ENCODE data around the gene VPS37C. TPM values are rescaled to one million over a fixed set of nuclear protein-coding genes. Genes with fewer than 3 reads are reported as not detected.

Gene VPS37C
- total RNA-seq, 1 donor from 2014 or later: 9.7 TPM

- peak; percentile 50 for DNase-seq
These were observed 8.2 kb downstream of the VPS37C start for GRCh38 chr11:61152816-61153592.

- DNase-seq: no peak
These were observed 9.5 kb downstream of the VPS37C start for GRCh38 chr11:61151545-61152252.

DNA sequence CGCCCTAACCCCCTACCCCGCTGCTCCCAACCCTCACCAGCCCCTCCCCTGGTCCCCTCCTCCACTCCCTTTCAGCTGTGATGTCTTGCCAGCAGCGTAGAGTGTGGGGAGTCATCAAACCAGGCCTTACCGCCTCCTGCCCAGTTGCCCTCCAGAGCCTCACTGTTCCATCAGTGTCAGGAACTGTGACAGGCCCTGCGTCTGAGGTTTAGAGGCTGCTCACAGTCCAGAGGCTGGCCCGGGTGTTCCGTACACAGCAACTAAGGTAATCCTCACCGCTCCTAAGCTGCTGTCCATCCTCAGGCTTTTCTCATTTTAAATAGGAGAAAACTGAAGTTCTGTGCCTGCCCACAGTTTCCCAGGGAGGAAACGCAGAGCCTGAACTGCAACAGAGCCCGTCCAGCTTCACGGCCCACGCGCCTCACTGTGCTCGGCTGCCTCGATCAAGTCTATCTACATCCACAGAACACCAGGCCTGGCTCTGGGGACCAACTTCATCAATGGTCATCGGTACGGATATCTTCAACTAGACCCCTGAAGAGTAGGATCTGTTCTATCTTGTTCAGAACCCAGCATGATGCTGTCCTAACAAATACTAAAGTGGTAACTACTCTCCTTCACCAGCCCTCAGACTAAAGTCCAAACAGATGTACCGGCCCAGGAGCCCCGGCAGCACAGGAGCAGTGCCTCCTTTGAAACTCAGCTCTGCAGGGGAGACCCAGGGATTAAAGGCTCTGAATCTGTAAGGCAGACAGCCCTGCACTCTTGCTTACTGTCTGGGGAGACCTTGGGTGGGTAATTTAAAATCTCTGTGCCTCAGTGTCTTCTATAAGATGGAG lies 10.3 kb downstream of the VPS37C start:
- DNase-seq: no peak

GRCh38 chr11:61149624-61150615 lies 11.3 kb downstream of the VPS37C start:
- DNase-seq: peak; percentile 59

DNA sequence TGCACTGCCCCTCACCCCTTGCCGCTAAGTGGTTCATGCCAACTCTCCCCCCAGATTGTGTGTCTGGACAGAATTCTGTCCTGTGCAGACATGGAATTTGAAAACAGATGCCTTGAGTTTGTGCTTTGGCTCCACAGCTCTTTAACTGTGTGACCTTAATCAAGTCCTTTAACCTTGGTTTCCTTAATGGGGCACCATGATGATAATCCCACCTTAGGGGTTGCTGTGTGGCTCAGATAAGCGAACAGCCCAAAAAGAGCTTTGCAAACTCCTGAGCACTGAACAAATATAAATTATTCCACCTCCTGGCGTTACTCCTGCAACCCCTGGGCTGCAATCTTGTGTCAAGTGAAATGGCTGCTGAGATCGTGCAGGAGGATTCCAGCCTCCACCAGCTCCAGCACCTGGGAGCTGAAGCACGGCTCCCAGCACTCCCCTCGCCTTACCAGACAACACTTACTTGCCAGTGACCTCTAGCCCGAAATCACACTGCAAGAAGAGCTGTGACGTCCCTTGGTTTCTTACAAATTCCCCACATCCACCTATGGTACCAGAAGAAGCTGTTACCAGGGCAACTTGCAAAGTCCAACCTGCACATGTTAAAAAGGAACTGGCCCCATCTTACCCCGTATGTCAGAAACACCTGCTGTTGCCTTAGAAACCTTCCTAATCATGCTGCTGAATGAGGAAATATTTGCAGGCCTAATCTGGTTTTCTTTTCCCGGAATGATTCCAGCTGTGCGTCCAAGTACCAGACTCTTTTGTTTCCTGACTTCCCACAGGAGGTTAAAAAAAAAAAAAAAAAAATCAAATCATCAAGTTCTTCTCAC lies 13.2 kb downstream of the VPS37C start:
- DNase-seq: peak; percentile 15

DNA sequence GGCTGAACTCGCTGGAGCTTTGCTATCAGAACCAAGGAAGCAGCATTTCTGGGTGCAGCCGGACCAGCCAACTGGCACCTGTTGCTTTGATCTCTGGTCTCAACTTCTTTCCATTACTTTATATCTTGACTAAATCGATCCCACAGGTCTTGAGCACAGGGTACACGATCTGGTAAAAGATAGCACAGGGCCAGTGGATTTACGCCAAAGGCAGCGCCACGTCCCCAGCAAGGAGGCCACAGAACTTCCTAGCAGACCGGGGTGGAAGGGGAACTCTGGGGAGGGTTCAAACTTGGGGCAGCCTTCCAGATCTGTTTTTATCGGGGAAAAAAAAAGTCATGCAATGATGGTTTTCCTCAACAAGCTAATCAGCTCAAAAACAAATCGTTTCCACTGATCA lies 14.0 kb downstream of the VPS37C start:
- no peak for DNase-seq

GRCh38 chr11:61146416-61146815 lies 14.8 kb downstream of the VPS37C start:
- DNase-seq: no peak

- no peak for DNase-seq
These were observed 15.8 kb downstream of the VPS37C start for GRCh38 chr11:61145228-61146005.

DNA sequence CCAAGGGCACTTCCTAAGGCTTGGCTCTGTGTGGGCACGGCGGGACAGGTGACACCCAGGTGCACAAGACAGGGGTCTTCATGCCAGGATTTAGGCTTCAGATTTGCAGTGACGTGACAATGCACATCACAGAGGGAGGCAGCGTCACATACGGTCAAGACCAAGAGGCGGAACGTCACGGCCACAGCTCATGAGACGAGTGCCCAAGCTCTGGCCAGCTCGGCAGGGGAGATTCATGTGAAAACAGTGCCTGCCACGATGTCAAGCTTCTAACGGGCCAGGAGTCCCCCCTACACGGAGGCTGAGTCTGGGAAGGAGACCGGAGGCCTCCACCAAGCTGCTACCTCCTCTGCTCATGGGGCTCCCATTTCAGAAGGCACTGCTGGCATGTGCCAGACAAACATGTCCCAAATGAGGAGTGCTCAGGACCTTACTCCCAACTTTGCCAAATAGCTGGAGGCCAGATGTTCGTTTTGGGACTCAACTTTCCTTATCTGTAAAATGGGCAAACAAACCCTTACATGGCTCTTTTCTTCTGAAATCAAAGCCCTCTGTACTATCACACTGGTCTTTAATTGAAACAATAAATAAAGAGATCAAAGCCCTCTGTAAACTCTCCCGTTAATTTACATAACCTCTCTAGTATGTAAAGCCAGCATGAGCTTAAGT lies 16.6 kb downstream of the VPS37C start:
- DNase-seq: no peak

DNA sequence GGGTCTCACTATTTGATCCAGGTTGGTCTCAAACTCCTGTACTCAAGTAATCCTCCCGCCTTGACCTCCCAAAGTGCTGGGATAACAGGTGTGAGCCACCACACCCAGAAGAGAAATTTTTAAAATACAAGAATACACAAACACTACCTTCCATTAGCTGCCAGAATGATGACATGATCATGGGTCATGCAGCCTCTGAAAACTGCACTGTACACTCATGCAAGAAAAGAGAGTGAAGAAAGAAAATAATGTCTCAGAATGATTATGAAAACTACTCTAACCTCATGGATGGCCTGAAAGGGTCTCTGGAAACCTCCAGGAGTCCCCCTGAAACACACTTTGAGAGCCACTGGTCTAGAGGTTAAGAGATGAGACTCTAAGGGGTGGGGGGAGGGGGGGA lies 18.8 kb downstream of the VPS37C start:
- DNase-seq: no peak

GRCh38 chr11:61141601-61142028 lies 19.6 kb downstream of the VPS37C start:
- no peak for DNase-seq

DNA sequence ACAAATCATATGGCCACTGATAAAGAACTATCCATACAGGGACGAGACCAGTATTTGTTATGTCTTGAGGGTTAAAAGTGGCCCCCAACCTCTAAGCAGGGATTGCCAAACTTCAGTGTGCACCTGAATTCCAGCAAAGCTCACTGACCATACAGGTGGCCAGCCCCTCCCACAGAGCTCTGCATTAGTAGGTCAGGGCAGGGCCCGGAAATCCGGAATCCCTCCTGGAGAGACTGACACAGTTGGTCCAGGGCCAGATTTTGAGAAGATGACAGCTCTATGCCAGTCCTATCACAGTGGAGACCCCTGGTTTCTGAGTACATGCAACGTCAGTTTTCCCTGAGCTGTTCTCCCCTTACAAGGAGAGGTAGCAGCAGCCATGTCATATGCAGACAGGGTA lies 20.8 kb downstream of the VPS37C start:
- no peak for DNase-seq

DNA sequence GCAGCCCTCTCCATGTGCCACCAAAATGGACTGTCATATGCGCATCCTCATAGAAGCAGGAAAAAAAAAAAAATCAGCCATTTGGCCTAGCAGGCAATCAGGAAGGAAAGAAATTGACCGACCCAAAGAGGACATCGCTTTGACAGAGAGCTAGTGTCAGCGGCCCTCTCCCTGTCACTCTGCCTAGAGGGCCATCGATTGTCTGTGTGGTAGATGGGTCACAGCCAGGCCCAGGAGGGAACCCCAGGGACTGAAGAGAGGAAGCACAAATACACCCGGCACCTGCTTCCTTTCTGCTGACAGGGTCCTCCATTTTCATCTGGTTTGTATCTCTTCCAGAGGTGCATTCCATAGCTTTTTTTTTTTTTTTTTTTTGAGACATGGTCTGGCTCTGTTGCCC lies 21.8 kb downstream of the VPS37C start:
- no peak for DNase-seq

DNA sequence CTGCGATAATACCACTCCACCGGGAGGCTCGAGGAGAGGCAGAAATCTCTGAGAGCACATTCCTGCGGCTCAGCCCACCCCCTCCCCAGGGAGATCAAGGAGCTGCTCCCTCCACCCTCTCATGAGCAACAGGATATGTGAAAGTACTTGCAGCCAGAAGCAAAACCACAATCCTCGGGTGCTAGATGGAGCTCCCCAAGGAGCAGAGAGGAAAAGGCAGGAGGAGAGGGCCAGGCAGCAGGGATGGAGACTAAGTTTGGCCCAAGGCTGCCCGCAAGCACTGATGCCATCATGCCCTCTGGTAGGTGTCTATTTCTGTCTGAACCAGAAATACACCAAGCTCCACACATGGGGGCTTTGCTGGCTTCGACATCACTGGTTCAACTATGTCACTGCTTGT lies 22.3 kb downstream of the VPS37C start:
- DNase-seq: no peak

DNA sequence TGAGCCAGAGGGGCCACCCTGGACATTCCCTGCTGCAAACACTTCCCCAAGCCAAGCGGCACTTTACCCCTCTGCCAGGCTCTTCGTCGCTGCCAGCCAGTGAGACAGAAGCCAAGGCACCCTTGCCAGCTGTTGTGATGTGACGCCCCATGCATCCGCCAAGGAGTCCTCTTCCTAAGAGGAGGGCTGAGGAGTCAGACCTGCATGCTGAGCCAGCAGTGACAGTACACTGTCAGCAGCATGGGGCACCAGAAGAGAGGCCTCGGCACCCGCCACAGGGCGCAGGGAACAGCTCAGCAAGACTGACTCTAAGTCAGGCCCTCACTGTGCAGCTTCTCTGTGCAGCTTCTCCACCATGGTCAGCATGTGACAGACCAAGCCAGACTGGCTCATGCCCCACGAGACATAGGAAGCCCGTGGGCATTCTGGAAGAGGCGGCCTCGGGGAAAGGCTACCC lies 26.4 kb downstream of the VPS37C start:
- DNase-seq: no peak

DNA sequence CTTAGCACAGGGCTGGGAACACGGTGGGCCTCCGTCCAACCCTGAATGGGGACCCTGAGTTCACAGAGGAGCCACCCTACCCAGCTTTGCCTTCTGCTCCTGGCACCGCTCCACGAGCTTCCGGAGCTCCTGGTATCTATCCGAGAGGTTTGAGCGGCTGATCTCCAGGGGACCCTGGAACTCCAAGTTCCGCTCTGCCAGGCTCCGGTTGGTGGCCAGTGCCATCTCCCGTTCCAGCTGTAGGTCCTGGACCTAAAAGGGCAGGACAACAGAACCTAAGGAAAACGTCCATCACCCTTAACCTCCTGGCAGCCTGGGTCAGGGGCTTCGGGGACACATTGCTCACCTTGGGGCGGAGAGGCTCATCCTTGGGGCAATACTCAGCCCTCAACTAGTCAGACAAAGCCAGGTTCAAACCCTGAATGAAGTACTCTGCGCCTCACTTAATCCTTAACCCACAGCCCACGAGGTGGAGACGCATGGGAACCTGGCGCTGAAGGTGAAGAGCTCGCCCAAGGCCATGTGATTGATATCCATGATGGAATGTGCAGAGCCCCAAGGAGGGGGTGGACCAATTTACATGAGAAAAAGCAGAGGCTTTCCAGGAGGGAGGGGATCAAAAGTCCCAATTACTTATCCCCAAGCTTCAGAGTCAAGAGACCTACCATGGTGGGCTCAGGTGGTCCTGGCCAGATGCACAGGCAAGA lies 27.1 kb downstream of the VPS37C start:
- DNase-seq: no peak

DNA sequence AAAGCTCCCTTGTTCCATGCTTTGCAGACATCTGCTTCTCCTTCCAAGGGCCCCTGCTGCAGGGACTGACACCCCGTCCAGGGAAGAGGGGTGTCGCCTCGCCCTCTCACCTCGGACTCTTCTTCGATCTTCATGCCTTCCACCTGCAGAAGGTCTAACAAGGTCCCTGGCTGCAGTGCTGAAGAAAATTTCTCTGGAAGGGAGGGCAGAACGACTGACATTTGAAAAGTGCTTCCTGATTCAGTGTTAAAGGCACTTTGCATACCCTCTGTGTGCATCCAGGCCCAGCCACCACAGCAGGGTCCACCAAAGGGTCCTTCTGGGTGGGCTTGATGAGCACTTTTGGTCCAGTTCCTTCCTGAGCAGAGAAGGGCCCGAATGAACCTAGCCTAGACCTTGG lies 28.1 kb downstream of the VPS37C start:
- no peak for DNase-seq

DNA sequence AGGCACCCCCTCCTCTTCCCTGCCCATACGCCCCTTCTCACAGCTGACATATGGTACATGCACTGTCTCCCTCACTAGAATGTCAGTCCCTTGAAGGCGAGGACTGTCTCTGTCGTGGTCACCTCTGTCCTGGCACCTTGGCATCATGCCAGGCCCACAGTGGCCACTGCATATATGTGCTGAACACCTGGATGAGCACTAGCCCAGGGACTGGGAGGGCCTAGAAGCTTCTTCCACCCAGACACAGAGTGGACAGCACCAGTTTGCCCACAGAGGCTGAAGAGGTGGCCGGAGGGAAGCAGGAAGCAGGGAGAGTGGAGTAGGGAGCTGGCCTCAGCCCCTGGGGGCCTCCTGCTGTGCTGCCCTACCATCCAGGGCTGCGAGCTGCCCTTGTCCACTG lies 28.6 kb downstream of the VPS37C start:
- DNase-seq: no peak

DNA sequence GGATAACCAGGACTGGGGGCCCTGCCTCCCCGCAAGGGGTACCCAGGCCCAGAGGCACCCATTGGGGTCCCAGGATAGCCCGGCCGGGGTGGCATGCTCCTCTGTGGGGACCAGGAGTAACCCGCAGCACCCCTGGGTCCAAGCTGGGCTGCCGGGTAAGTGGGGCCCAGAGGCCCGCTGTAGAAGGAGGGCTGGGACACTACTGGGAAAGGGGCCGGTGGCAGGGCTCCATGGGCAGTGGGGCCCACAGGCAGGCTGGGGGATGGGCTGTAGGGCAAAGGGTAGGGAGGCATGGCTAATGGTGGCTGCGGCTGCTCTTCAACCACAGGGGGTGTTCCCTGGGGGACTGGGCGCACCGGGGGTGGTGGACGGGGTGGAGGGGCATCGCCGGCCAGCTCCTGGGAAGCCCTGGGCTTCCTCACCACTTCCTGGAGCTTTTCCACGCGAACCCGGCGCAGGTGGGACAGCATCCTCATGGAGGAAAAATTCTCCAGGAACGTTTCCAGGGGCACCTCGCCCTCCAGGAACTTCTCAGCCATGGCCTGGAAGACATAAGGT lies 29.1 kb downstream of the VPS37C start:
- no peak for DNase-seq

Measured in dermis blood vessel endothelial cell (primary cell).